Body of pancreas (tissue), 4 donors: Measurements from ENCODE around the gene ADK. TPM values are rescaled to one million over a fixed set of nuclear protein-coding genes. Genes with fewer than 3 reads are reported as not detected.

Experiments used
- ATAC-seq: fragments of 150-250 bp; one replicate; pipeline ENCODE4 v1.9.1; 2016
- DNase-seq, 4 donors: peaks; one replicate each; pipeline ENCODE4 v3.0.0-alpha.2; 2019
- H3K27ac ChIP-seq, 4 donors: fragments of 200-600 bp; sonication (generic); 1 replicate in 3 of 4; 2 replicates in 1 of 4; pipeline versions ENCODE4 v1.5.1 to v1.6.1; 2016 to 2019; ENCODE audit warnings: mild to moderate bottlenecking in 1 of 4, mixed read lengths in 1 of 4, moderate library complexity in 1 of 4
- H3K27me3 ChIP-seq, 2 donors: fragments of 200-600 bp; sonication (generic); one replicate each; pipeline ENCODE4 v1.6.0; 2016; ENCODE audit warnings: mild to moderate bottlenecking in 1 of 2
- H3K36me3 ChIP-seq, 2 donors: fragments of 200-600 bp; sonication (generic); replicated peaks in 1 of 2; 2 replicates each; pipeline ENCODE4 v1.5.1; 2016; ENCODE audit warnings: low read depth in 2 of 2; ENCODE audit not compliant: insufficient read depth in 1 of 2
- H3K4me1 ChIP-seq: fragments of 200-600 bp; sonication (generic); one replicate; pipeline ENCODE4 v1.6.0; 2016
- H3K4me3 ChIP-seq, 2 donors: fragments of 200-600 bp; sonication (generic); 1 replicate in 1 of 2; 2 replicates in 1 of 2; pipeline ENCODE4 v1.5.1; 2016 to 2019
- H3K9me3 ChIP-seq, 3 donors: fragments of 200-600 bp; sonication (generic); 1 replicate in 2 of 3; 2 replicates in 1 of 3; pipeline ENCODE4 v1.5.1; 2016
- CTCF ChIP-seq, 7 experiments: fragments of 450-650 bp in 4 of 7; fragments of 200-600 bp in 3 of 7; sonication (generic) in 3 of 7; IDR thresholded peaks; one replicate each; pipeline ENCODE4 v1.5.1; 2016 to 2019; ENCODE audit warnings: antibody characterized with exemption in 7 of 7
- POLR2A ChIP-seq, 3 donors: fragments of 450-650 bp; IDR thresholded peaks; one replicate each; pipeline ENCODE4 v1.6.1; 2016; ENCODE audit warnings: antibody characterized with exemption in 3 of 3, mild to moderate bottlenecking in 2 of 3
- WGBS, 2 donors: methylation state at CpG; one replicate each; pipeline ENCODE4 v1.1.5; 2017; 5-methylcytosine and 5-hydroxymethylcytosine counted together
- intact Hi-C: fragments of 100-400 bp; cut with DNase I; formaldehyde crosslinking; loops from one replicate; pipeline ENCODE4 v1.15.1; 2023
- total RNA-seq, 2 donors: library from RNA; depleted of rRNA; stranded (reverse); fragments of >200 nt; gene quantifications; one replicate each; pipeline ENCODE4 v1.1.0, GENCODE V29; 2016

Gene ADK
- total RNA-seq, 2 donors from 2014 or later: 12.9 to 18.7 TPM

GRCh38 chr10:74379474-74379873, 228.5 kb downstream of the ADK start:
- ATAC-seq (no peak), DNase-seq (no peak)
- Histone ChIP-seq H3K36me3 (no peaks in the 10 kb centered on the region), H3K27ac (no peak overlapping the region), H3K27me3 (no peaks in the 10 kb centered on the region), H3K4me1 (no peaks in the 10 kb centered on the region), H3K9me3 (no peaks in the 10 kb centered on the region), H3K4me3 (no peak overlapping the region)
- WGBS, 2 donors: 88 to 89% methylated on average over 3 of the region's 3 CpGs
- intact Hi-C loops: no loop called here
- TF ChIP-seq CTCF (IDR thresholded peaks at IDR 0.05) (no peak), POLR2A (IDR thresholded peaks at IDR 0.05) (no peak)

- DNase-seq: no peak
- TF ChIP-seq POLR2A (IDR thresholded peaks at IDR 0.05) (no peak), CTCF (IDR thresholded peaks at IDR 0.05) (no peak)
- WGBS, 2 donors: 96 to 98% methylated on average over 1 of the region's 1 CpG
- intact Hi-C loops: no loop called here
- no peaks in the 10 kb centered on the region for H3K27me3 ChIP-seq
- H3K4me1 ChIP-seq: no peaks in the 10 kb centered on the region
- no peak for ATAC-seq
- H3K27ac ChIP-seq: no peak overlapping the region
- H3K9me3 ChIP-seq: no peaks in the 10 kb centered on the region
- no peaks in the 10 kb centered on the region for H3K36me3 ChIP-seq
- no peak overlapping the region for H3K4me3 ChIP-seq
These were observed 229.8 kb downstream of the ADK start for GRCh38 chr10:74380795-74381194.

- no peak overlapping the region for H3K27ac ChIP-seq
- no peaks in the 10 kb centered on the region for H3K9me3 ChIP-seq
- no peak for ATAC-seq
- intact Hi-C loops: no loop called here
- no peaks in the 10 kb centered on the region for H3K36me3 ChIP-seq
- H3K27me3 ChIP-seq: no peaks in the 10 kb centered on the region
- TF ChIP-seq CTCF (IDR thresholded peaks at IDR 0.05) (no peak), POLR2A (IDR thresholded peaks at IDR 0.05) (no peak)
- no peak overlapping the region for H3K4me3 ChIP-seq
- no peaks in the 10 kb centered on the region for H3K4me1 ChIP-seq
- DNase-seq: no peak
- 75 to 79% methylated on average over 2 of the region's 2 CpGs for WGBS, 2 donors
These were observed 230.4 kb downstream of the ADK start for GRCh38 chr10:74381291-74381853.

- Histone ChIP-seq H3K27me3 (no peaks in the 10 kb centered on the region), H3K9me3 (no peaks in the 10 kb centered on the region), H3K4me3 (no peak overlapping the region), H3K36me3 (no peaks in the 10 kb centered on the region), H3K27ac (no peak overlapping the region), H3K4me1 (no peaks in the 10 kb centered on the region)
- WGBS, 2 donors: 74 to 96% methylated on average over 1 of the region's 1 CpG
- ATAC-seq: no peak
- intact Hi-C loops: no loop called here
- no peak for TF ChIP-seq CTCF (IDR thresholded peaks at IDR 0.05)
- TF ChIP-seq POLR2A (IDR thresholded peaks at IDR 0.05): no peak
- no peak for DNase-seq
These were observed 231.6 kb downstream of the ADK start for GRCh38 chr10:74382663-74383062.

GRCh38 chr10:74383642-74384041, 232.6 kb downstream of the ADK start:
- no peak for DNase-seq
- intact Hi-C loops: no loop called here
- ATAC-seq: no peak
- Histone ChIP-seq H3K4me1 (no peaks in the 10 kb centered on the region), H3K9me3 (no peaks in the 10 kb centered on the region), H3K4me3 (no peak overlapping the region), H3K36me3 (no peaks in the 10 kb centered on the region), H3K27me3 (no peaks in the 10 kb centered on the region), H3K27ac (no peak overlapping the region)
- TF ChIP-seq POLR2A (IDR thresholded peaks at IDR 0.05): no peak
- TF ChIP-seq CTCF (IDR thresholded peaks at IDR 0.05): no peak
